SK-N-MC (cell line): ENCODE data around the gene DICER1.
"Not testable (repeated sequence)": the region's sequence is repeated elsewhere in the genome, so short reads cannot be mapped to it uniquely, and the experiment has no call there.

Source experiments
- DNase-seq: peaks from one replicate; pipeline ENCODE4 v3.0.0-alpha.2; 2011; ENCODE audit warnings: low read depth, low spot score
- H3K27ac ChIP-seq: fragments of 200-600 bp; sonication (generic); 2 replicates; pipeline ENCODE4 v1.5.1; 2016; ENCODE audit warnings: mixed run types
- H3K36me3 ChIP-seq: fragments of 200-600 bp; sonication (generic); 2 replicates; pipeline ENCODE4 v1.6.1; 2017; ENCODE audit warnings: antibody characterized with exemption, low read length, mixed read lengths; ENCODE audit not compliant: insufficient read depth
- H3K4me3 ChIP-seq: fragments of 200-600 bp; sonication (generic); 2 replicates; pipeline ENCODE4 v1.5.1; 2016
- H3K9ac ChIP-seq: fragments of 200-600 bp; sonication (generic); 2 replicates; pipeline ENCODE4 v1.8.0; 2017; ENCODE audit warnings: mixed run types, mixed read lengths; ENCODE audit not compliant: insufficient read length
- H3K9me3 ChIP-seq: fragments of 200-600 bp; sonication (generic); 2 replicates; pipeline ENCODE4 v1.6.1; 2017; ENCODE audit warnings: low read depth, mild to moderate bottlenecking, antibody characterized with exemption, low read length, moderate library complexity, mixed read lengths
- EZH2 ChIP-seq: fragments of 200-600 bp; sonication (generic); IDR thresholded peaks from one replicate; pipeline ENCODE4 v1.6.1; 2017; ENCODE audit warnings: antibody characterized with exemption
- FOXP2 ChIP-seq: optimal IDR thresholded peaks from 2 replicates; pipeline ENCODE3; 2011; ENCODE audit warnings: mild to moderate bottlenecking, moderate library complexity; ENCODE audit not compliant: insufficient read depth; ENCODE audit errors: extremely low read length, control extremely low read depth
- POLR2AphosphoS5 ChIP-seq: IDR thresholded peaks from 2 replicates; pipeline ENCODE4 v1.6.1; 2012; ENCODE audit warnings: mild to moderate bottlenecking, low read depth, low read length, borderline replicate concordance

Gene DICER1

GRCh38 chr14:95157327-95158189, at the start of gene DICER1:
Gene DICER1 (minus strand): TSS chr14:95157529. CDS start chr14:95133458, 24,071 bp downstream.
- no peaks in the 10 kb centered on the region for H3K9me3 ChIP-seq
- peak within 1 kb of the TSS; percentile 91 for H3K9ac ChIP-seq
- DNase-seq: peak; percentile 42
- H3K27ac ChIP-seq: peak within 1 kb of the TSS; percentile 87
- H3K4me3 ChIP-seq: peak within 1 kb of the TSS; percentile 96
- 0 out of 2 replicates have a peak, but pooled peaks cover 7% of the 10 kb centered on the region for H3K36me3 ChIP-seq
- TF ChIP-seq FOXP2: no peak
- no peak for TF ChIP-seq EZH2
- TF ChIP-seq POLR2AphosphoS5: peak; percentile 75

- Histone ChIP-seq H3K9me3 (no peaks in the 10 kb centered on the region; the same call in 1 of the 2 replicates), H3K36me3 (peaks cover 19% of the 10 kb centered on the region; the same call in 1 of the 2 replicates), H3K27ac (no peak overlapping the region), H3K4me3 (no peak overlapping the region), H3K9ac (no peak overlapping the region)
- TF ChIP-seq FOXP2 (no peak), POLR2AphosphoS5 (no peak), EZH2 (no peak)
- no peak for DNase-seq
These were observed 49.2 kb upstream of the DICER1 start for GRCh38 chr14:95206534-95206933.

GRCh38 chr14:95204705-95205104, 47.4 kb upstream of the DICER1 start:
- Histone ChIP-seq H3K9ac (no peak overlapping the region), H3K27ac (no peak overlapping the region), H3K4me3 (no peak overlapping the region), H3K36me3 (peaks cover 19% of the 10 kb centered on the region; the same call in 1 of the 2 replicates), H3K9me3 (no peaks in the 10 kb centered on the region; the same call in 1 of the 2 replicates)
- DNase-seq: no peak
- no peak for TF ChIP-seq FOXP2
- no peak for TF ChIP-seq EZH2
- TF ChIP-seq POLR2AphosphoS5: no peak

GRCh38 chr14:95201745-95202144, 44.4 kb upstream of the DICER1 start:
- not testable (repeated sequence) for DNase-seq, H3K9me3 ChIP-seq, H3K9ac ChIP-seq, H3K27ac ChIP-seq, H3K4me3 ChIP-seq
- H3K36me3 ChIP-seq: peaks cover 19% of the 10 kb centered on the region; the same call in 1 of the 2 replicates

- Histone ChIP-seq H3K9me3 (no peaks in the 10 kb centered on the region; the same call in 1 of the 2 replicates), H3K9ac (no peak overlapping the region), H3K36me3 (peaks cover 19% of the 10 kb centered on the region; the same call in 1 of the 2 replicates), H3K27ac (no peak overlapping the region), H3K4me3 (no peak overlapping the region)
- DNase-seq: no peak
- TF ChIP-seq POLR2AphosphoS5: no peak
- TF ChIP-seq FOXP2: no peak
These were observed 43.1 kb upstream of the DICER1 start for GRCh38 chr14:95200404-95200803.

GRCh38 chr14:95199298-95199983, 42.1 kb upstream of the DICER1 start:
- TF ChIP-seq FOXP2 (no peak), POLR2AphosphoS5 (no peak), EZH2 (no peak)
- Histone ChIP-seq H3K9ac (no peak overlapping the region), H3K36me3 (peaks cover 12% of the 10 kb centered on the region; the same call in 1 of the 2 replicates), H3K27ac (no peak overlapping the region), H3K4me3 (no peak overlapping the region), H3K9me3 (no peaks in the 10 kb centered on the region)
- DNase-seq: no peak

GRCh38 chr14:95198320-95198719, 41.0 kb upstream of the DICER1 start:
- H3K4me3 ChIP-seq: no peak overlapping the region
- no peak for DNase-seq
- no peak overlapping the region for H3K9ac ChIP-seq
- TF ChIP-seq POLR2AphosphoS5 (no peak), EZH2 (no peak), FOXP2 (no peak)
- H3K36me3 ChIP-seq: peaks cover 3% of the 10 kb centered on the region; the same call in 1 of the 2 replicates
- H3K9me3 ChIP-seq: no peaks in the 10 kb centered on the region
- H3K27ac ChIP-seq: no peak overlapping the region

GRCh38 chr14:95197551-95197950, 40.2 kb upstream of the DICER1 start:
- H3K4me3 ChIP-seq: no peak overlapping the region
- no peaks in the 10 kb centered on the region for H3K9me3 ChIP-seq
- no peak for DNase-seq
- TF ChIP-seq FOXP2 (no peak), POLR2AphosphoS5 (no peak), EZH2 (no peak)
- H3K27ac ChIP-seq: no peak overlapping the region
- no peak overlapping the region for H3K9ac ChIP-seq
- H3K36me3 ChIP-seq: no peaks in the 10 kb centered on the region
